HUES64 (cell line): ENCODE measurements around the gene GULP1.

Experiments
- H3K27ac ChIP-seq: 2 replicates; pipeline ENCODE4 v1.7.0; 2013; ENCODE audit warnings: low read depth, low read length, inconsistent platforms
- H3K27me3 ChIP-seq: 2 replicates; pipeline ENCODE4 v1.6.1; 2013; ENCODE audit warnings: mild to moderate bottlenecking, low read length; ENCODE audit not compliant: insufficient read depth
- H3K36me3 ChIP-seq: 2 replicates; pipeline ENCODE4 v1.6.1; 2013; ENCODE audit warnings: mild to moderate bottlenecking, low read length; ENCODE audit not compliant: insufficient read depth
- H3K4me1 ChIP-seq: 2 replicates; pipeline ENCODE4 v1.6.1; 2013; ENCODE audit warnings: mild to moderate bottlenecking, low read length, moderate library complexity; ENCODE audit not compliant: insufficient read depth
- H3K4me3 ChIP-seq: 2 replicates; pipeline ENCODE4 v1.5.1; 2013; ENCODE audit warnings: mild to moderate bottlenecking, low read length, moderate library complexity
- H3K9ac ChIP-seq: 2 replicates; pipeline ENCODE4 v1.6.1; 2013; ENCODE audit warnings: mild to moderate bottlenecking, low read depth, low read length
- H3K9me3 ChIP-seq: 2 replicates; pipeline ENCODE4 v1.6.1; 2013; ENCODE audit warnings: low read depth, low read length; ENCODE audit not compliant: insufficient read depth
- WGBS: fragments of 150-250, 120-280 bp; methylation state at CpG from one replicate; pipeline ENCODE4 v1.1.7; 2013; ENCODE audit warnings: missing lambda C conversion rate; 5-methylcytosine and 5-hydroxymethylcytosine counted together

GULP1 gene

DNA sequence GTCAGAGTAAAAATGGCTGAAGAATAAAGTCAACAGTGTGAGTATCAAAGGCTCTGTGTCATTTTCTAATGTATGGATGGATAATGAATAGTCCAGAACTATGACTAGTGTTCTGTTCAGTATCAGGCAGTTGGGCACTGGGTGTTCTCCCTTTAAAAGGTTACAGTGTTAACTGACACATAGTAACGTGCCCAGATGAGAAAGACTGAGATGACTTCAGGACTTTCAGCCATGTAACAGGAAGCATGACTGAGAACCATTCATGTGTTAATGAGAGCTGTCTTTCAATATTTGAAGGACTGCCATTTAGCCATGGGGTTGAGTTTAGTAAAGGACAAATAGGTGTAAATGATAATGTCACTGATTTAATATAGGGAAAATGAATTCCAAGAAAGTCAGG, 187.1 kb downstream of the GULP1 start:
- H3K9me3 ChIP-seq = no peaks in the 10 kb centered on the region
- H3K27me3 ChIP-seq = no peaks in the 10 kb centered on the region
- no peak overlapping the region for H3K9ac ChIP-seq
- peak overlapping the region; percentile 25; the same call in 1 of the 2 replicates for H3K27ac ChIP-seq
- peaks cover 56% of the 10 kb centered on the region for H3K4me1 ChIP-seq
- WGBS = 18% methylated on average over 1 of the region's 1 CpG
- no peak overlapping the region for H3K4me3 ChIP-seq
- peaks cover 19% of the 10 kb centered on the region for H3K36me3 ChIP-seq

DNA sequence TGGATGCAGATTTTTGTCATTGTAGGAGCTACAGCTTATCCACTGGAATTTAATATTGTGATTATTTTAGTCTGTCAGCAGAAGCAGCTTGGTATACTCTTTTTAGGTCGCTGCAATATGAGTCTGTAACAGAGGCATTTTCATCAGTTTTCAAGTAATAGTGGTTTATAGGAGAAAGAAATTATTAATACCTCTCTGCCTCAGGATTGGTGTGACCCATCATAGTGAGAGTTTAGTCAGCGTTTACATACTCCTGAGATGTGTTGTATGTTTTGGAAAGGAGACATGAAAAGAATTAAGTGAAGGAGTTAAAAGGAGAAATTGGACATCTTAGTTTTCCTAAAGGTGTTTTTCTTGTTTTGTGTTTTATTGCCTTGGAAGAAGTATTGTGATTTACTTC, 189.8 kb downstream of the GULP1 start:
- no peak overlapping the region for H3K9ac ChIP-seq
- H3K4me1 ChIP-seq = peaks cover 30% of the 10 kb centered on the region
- 85% methylated on average over 2 of the region's 2 CpGs for WGBS
- H3K9me3 ChIP-seq = no peaks in the 10 kb centered on the region
- H3K27ac ChIP-seq = no peak overlapping the region
- peaks cover 28% of the 10 kb centered on the region for H3K36me3 ChIP-seq
- H3K27me3 ChIP-seq = no peaks in the 10 kb centered on the region
- no peak overlapping the region for H3K4me3 ChIP-seq

DNA sequence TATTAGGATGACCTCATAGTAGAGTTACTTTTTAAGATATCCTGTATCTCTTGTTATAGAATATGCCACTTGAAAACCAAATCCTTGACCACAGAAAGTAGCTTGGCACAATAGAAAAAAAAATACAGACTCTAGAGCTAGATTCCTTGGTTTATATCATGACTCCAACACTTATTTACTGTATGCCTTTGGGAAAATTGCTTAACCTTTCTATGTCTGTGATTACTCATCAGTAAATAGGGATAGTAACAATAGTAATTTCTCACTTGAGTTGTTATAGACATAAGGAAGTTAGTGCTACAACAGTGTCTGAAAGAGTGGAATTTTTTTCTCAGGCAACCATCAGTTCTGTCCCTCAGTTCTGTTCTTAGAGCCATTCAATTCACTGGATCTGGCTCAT, 193.8 kb downstream of the GULP1 start:
- Histone ChIP-seq H3K4me1 (peaks cover 26% of the 10 kb centered on the region), H3K27ac (no peak overlapping the region), H3K9ac (no peak overlapping the region)

DNA sequence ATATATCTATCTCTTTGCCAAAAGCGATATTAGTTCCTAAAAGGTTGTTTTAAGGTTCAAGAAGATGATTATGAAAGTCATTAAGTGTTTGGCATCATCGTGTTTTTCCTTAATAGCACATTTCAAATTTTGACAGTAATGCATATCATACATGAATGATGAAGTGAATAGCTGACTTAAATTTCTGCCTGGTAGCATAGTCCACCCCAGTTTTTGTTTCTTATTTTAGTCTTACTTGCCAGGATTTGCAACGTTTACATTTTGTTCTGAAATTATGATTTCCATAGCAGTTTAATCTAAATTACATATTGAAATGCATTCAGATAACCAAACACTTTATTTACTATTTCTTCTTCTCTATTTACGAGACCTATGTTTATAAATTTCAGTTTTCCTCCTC, 201.1 kb downstream of the GULP1 start:
- WGBS = 97% methylated on average over 3 of the region's 4 CpGs

More for the DNA sequence above, 193.8 kb downstream of the GULP1 start:
- Histone ChIP-seq H3K36me3 (peaks cover 27% of the 10 kb centered on the region), H3K4me3 (no peak overlapping the region), H3K27me3 (no peaks in the 10 kb centered on the region), H3K9me3 (no peaks in the 10 kb centered on the region)

DNA sequence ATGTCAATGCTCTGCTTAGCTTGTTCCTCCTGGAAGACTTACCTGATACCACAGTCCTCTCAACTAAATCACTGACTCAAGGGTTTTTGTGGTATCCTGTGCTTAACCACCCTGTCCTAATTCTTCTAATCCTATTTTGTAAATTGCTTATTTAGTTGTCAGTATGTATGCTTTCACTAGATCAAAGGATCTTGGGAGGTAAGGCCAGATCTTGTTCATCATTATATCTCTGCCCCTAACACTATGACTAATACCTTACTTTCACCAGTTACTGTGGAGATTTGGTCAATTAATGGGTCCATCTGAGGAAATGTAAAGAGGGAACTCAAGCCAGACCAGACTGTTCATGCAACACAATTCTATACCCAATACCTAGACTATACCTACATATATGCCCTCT, 203.2 kb downstream of the GULP1 start:
- Histone ChIP-seq H3K27ac (no peak overlapping the region), H3K27me3 (no peaks in the 10 kb centered on the region), H3K9me3 (no peaks in the 10 kb centered on the region), H3K4me1 (peaks cover 28% of the 10 kb centered on the region), H3K9ac (no peak overlapping the region), H3K36me3 (peaks cover 30% of the 10 kb centered on the region), H3K4me3 (no peak overlapping the region)

More for the DNA sequence above, 201.1 kb downstream of the GULP1 start:
- H3K9ac ChIP-seq = no peak overlapping the region
- no peak overlapping the region for H3K27ac ChIP-seq
- no peak overlapping the region for H3K4me3 ChIP-seq
- H3K27me3 ChIP-seq = no peaks in the 10 kb centered on the region
- H3K4me1 ChIP-seq = peaks cover 41% of the 10 kb centered on the region
- H3K36me3 ChIP-seq = peaks cover 28% of the 10 kb centered on the region
- no peaks in the 10 kb centered on the region for H3K9me3 ChIP-seq

DNA sequence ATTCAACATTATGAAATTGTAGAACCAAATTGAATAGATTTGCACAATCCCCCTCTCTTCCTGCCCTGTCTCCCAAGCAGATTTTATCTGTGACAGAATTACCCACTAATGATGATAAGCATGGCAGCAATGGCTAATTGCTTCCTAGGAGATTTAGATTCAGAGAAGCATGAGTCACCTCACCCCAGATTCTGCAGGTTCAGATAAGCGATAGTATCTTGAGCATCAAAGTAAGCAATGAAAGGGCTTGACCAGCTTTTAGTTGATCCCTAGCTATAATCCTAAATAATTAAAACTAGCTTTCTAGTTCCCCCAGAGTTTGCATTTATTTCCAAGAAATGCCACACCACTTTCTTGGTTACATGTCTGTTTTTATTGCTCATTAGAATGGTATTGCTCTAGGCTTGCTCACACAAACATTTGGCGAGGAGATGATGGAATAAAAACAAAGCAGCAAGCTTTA, 204.3 kb downstream of the GULP1 start:
- H3K9me3 ChIP-seq = no peaks in the 10 kb centered on the region
- peaks cover 20% of the 10 kb centered on the region for H3K36me3 ChIP-seq
- H3K9ac ChIP-seq = no peak overlapping the region
- H3K27me3 ChIP-seq = no peaks in the 10 kb centered on the region
- no peak overlapping the region for H3K27ac ChIP-seq
- 92% methylated on average over 2 of the region's 2 CpGs for WGBS
- H3K4me3 ChIP-seq = no peak overlapping the region
- peaks cover 20% of the 10 kb centered on the region for H3K4me1 ChIP-seq

DNA sequence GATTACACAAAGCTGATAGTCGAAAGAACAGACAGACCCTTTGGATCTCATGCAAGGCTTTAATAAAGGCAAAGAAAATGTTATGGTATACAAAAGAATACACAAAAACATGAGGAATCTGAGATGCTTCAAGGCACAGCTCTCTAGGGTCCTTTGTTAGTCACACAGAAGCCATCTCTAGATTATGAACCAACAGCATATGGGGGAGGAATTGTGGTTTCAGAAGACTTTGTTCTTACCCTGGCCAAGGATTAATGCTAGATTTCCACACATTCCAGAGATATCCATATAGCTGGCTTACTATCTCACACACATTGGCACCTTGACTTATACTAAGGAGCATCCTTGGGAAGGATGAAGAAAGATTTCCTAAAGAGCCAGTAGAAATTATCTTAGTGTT, 206.1 kb downstream of the GULP1 start:
- Histone ChIP-seq H3K36me3 (peaks cover 8% of the 10 kb centered on the region), H3K27ac (no peak overlapping the region), H3K27me3 (no peaks in the 10 kb centered on the region), H3K4me1 (peaks cover 13% of the 10 kb centered on the region; the same call in 1 of the 2 replicates), H3K9me3 (no peaks in the 10 kb centered on the region), H3K9ac (no peak overlapping the region), H3K4me3 (no peak overlapping the region)
- 94% methylated on average over 1 of the region's 1 CpG for WGBS

DNA sequence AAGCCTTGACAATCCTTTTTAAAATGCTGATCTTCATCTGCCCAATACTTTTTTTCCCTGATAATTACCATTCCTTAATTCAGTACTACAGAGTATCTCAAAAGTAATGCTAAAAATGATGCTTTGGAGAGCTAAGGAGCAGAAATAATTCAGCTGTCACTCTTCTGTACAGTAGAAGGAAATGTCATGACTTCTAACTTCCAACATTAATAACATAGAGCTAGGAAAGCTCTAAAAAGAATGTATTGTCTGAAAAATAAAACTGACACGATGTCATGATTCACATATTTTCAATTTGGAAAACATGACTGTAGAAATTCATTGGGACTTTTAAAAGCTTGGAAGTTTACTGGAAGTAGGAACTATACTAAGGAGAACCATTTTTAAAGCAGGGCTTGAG, 212.3 kb downstream of the GULP1 start:
- Histone ChIP-seq H3K27me3 (no peaks in the 10 kb centered on the region), H3K4me3 (no peak overlapping the region), H3K9ac (no peak overlapping the region), H3K27ac (no peak overlapping the region), H3K36me3 (no peaks in the 10 kb centered on the region; the same call in none of the 2 replicates), H3K9me3 (no peaks in the 10 kb centered on the region), H3K4me1 (peaks cover 28% of the 10 kb centered on the region)
- 100% methylated on average over 1 of the region's 1 CpG for WGBS

DNA sequence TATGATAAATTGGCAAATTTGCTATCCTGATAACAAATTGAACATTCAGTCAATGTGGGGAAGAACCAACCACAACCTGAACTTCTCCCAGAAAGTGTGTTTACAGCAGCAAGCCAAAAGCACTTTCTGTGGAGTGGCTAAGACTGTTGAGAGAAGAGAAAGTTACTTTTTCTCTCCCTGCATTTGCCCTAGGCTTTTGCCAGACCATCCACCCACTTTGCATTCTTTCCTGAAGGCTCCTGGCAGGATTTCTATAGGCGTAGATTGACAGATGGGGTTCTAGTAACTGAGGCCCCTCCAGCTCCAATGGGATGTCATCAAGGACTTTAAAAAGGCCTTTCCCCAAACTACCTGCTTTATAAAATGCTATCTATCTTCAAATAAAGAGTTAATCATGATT, 215.2 kb downstream of the GULP1 start:
- H3K36me3 ChIP-seq = no peaks in the 10 kb centered on the region
- H3K9me3 ChIP-seq = no peaks in the 10 kb centered on the region
- H3K27me3 ChIP-seq = no peaks in the 10 kb centered on the region
- peaks cover 34% of the 10 kb centered on the region for H3K4me1 ChIP-seq
- H3K9ac ChIP-seq = no peak overlapping the region
- 86% methylated on average over 1 of the region's 1 CpG for WGBS
- H3K4me3 ChIP-seq = no peak overlapping the region
- peak overlapping the region; percentile 40; the same call in 1 of the 2 replicates for H3K27ac ChIP-seq

DNA sequence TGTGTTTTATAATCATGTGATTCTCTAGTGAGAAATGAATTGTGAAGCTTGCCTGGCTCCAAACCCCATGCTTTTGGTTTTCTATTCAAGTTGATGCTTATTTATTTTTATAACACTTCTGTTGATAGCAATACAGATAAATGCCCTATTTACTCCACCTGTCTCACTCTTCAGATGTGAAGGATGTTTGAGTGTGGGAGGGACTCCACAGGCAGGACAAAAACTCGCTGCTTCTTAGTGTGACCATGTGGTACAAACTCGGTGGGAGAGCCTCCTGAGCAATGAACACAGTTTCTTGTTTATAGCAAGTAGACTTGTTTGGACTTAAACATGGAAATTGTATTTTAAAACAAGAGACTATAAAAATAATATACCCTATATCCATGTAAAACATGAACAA, 219.7 kb downstream of the GULP1 start:
- Histone ChIP-seq H3K9me3 (no peaks in the 10 kb centered on the region), H3K9ac (no peak overlapping the region), H3K4me3 (no peak overlapping the region), H3K4me1 (peaks cover 25% of the 10 kb centered on the region), H3K36me3 (no peaks in the 10 kb centered on the region), H3K27me3 (no peaks in the 10 kb centered on the region), H3K27ac (no peak overlapping the region)
- 87% methylated on average over 2 of the region's 2 CpGs for WGBS

DNA sequence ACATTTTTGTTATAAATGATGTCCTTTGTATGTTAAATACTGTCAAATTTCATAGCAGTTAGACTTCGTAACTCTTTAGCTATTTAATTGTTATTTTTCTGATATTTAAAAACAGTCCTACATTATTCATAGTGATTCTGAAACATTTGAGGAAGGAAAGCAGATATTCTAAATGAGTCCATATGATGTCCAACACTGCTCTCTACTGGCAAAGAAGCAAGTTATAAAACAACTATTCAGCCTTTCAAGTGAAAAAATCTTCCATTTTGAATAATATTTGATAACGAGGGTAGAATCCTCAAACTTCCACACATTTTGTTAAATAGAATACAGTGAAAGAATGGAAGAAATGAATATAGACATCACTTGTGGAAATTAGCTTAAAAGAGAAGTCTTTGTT, 220.8 kb downstream of the GULP1 start:
- no CpG with 5 or more reads among the region's 2 CpGs for WGBS
- no peak overlapping the region for H3K27ac ChIP-seq

DNA sequence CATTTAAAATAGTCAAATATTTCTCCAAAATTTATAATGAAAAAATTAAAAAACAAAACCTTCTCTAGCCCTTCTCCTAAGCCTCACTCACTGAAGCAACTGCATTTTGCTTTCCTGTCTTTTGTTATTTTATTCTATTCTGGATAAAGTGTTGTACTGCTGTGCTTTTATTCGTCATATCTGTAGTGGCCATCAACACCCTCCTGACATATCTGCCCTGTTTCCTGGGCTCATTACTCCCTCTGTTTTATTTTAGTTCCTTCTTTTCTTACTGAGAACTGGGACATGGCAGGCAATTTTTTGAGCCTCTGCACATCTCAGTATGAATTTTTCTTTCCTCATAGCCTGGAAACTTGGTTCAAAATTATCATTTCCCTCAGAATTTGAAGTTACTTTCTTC, 224.2 kb downstream of the GULP1 start:
- H3K4me1 ChIP-seq = peaks cover 28% of the 10 kb centered on the region
- H3K9me3 ChIP-seq = no peaks in the 10 kb centered on the region
- no peak overlapping the region for H3K4me3 ChIP-seq
- H3K27me3 ChIP-seq = no peaks in the 10 kb centered on the region
- H3K27ac ChIP-seq = no peak overlapping the region
- no peaks in the 10 kb centered on the region for H3K36me3 ChIP-seq
- WGBS = 93% methylated on average over 1 of the region's 1 CpG
- H3K9ac ChIP-seq = no peak overlapping the region

More for the DNA sequence above, 220.8 kb downstream of the GULP1 start:
- Histone ChIP-seq H3K9me3 (no peaks in the 10 kb centered on the region), H3K36me3 (no peaks in the 10 kb centered on the region), H3K27me3 (no peaks in the 10 kb centered on the region), H3K9ac (no peak overlapping the region), H3K4me1 (peaks cover 25% of the 10 kb centered on the region), H3K4me3 (no peak overlapping the region)
